ENCODE data around the gene POU2AF2. TPM values are rescaled to one million over a fixed set of nuclear protein-coding genes. Genes with fewer than 3 reads are reported as not detected.

POU2AF2 gene
- total RNA-seq, 1 experiment from 2014 or later, result 0.35 TPM

- no TSS peak for BruUV-seq (replicated peaks)
- no peak overlapping the region for H3K4me3 Mint-ChIP-seq (ENCODE audit: low read depth, unreplicated experiment)
- no peaks in the 10 kb centered on the region for H3K27me3 Mint-ChIP-seq (ENCODE audit: unreplicated experiment)
- CTCF ChIA-PET, result no interaction called here
- no peaks in the 10 kb centered on the region for H3K4me1 Mint-ChIP-seq (ENCODE audit: low read depth, unreplicated experiment)
- H3K27ac Mint-ChIP-seq (ENCODE audit: unreplicated experiment), result no peak overlapping the region
- TF ChIP-seq CTCF (IDR thresholded peaks at IDR 0.05; ENCODE audit: unreplicated experiment), result no peak
- H3K36me3 Mint-ChIP-seq (ENCODE audit: insufficient read depth, unreplicated experiment), result no peaks in the 10 kb centered on the region
- DNase-seq, result no peak
- peaks cover 2% of the 10 kb centered on the region for H3K9me3 Mint-ChIP-seq (ENCODE audit: low read depth, unreplicated experiment)
- intact Hi-C loops (cut with micrococcal nuclease; ENCODE audit: unreplicated experiment), result no loop called here
These were observed 8.1 kb downstream of the POU2AF2 start for GRCh38 chr11:111253630-111254029.

GRCh38 chr11:111258046-111258445 is 12.5 kb downstream of the POU2AF2 start:
- Mint-ChIP-seq H3K4me3 (ENCODE audit: low read depth, unreplicated experiment) (no peak overlapping the region), H3K27ac (ENCODE audit: unreplicated experiment) (no peak overlapping the region), H3K9me3 (ENCODE audit: low read depth, unreplicated experiment) (peaks cover 2% of the 10 kb centered on the region), H3K27me3 (ENCODE audit: unreplicated experiment) (peaks cover 20% of the 10 kb centered on the region), H3K4me1 (ENCODE audit: low read depth, unreplicated experiment) (no peaks in the 10 kb centered on the region), H3K36me3 (ENCODE audit: insufficient read depth, unreplicated experiment) (no peaks in the 10 kb centered on the region)
- CTCF ChIA-PET, result no interaction called here
- BruUV-seq (replicated peaks), result no TSS peak
- no peak for DNase-seq
- intact Hi-C loops (cut with micrococcal nuclease; ENCODE audit: unreplicated experiment), result no loop called here
- no peak for TF ChIP-seq CTCF (IDR thresholded peaks at IDR 0.05; ENCODE audit: unreplicated experiment)

GRCh38 chr11:111259896-111260295 is 14.4 kb downstream of the POU2AF2 start:
- Mint-ChIP-seq H3K4me3 (ENCODE audit: low read depth, unreplicated experiment) (no peak overlapping the region), H3K9me3 (ENCODE audit: low read depth, unreplicated experiment) (peaks cover 2% of the 10 kb centered on the region), H3K4me1 (ENCODE audit: low read depth, unreplicated experiment) (no peaks in the 10 kb centered on the region), H3K36me3 (ENCODE audit: insufficient read depth, unreplicated experiment) (no peaks in the 10 kb centered on the region), H3K27ac (ENCODE audit: unreplicated experiment) (no peak overlapping the region), H3K27me3 (ENCODE audit: unreplicated experiment) (peaks cover 36% of the 10 kb centered on the region)
- no peak for TF ChIP-seq CTCF (IDR thresholded peaks at IDR 0.05; ENCODE audit: unreplicated experiment)
- BruUV-seq (replicated peaks), result no TSS peak
- DNase-seq, result no peak
- intact Hi-C loops (cut with micrococcal nuclease; ENCODE audit: unreplicated experiment), result no loop called here
- CTCF ChIA-PET, result interaction anchor here (0.7 kb wide), 1 partner anchor 161 kb away, joined by 4 read pairs; no protein-coding TSS in a partner anchor

GRCh38 chr11:111260811-111261210 is 15.3 kb downstream of the POU2AF2 start:
- DNase-seq, result no peak
- Mint-ChIP-seq H3K36me3 (ENCODE audit: insufficient read depth, unreplicated experiment) (no peaks in the 10 kb centered on the region), H3K27me3 (ENCODE audit: unreplicated experiment) (peaks cover 40% of the 10 kb centered on the region), H3K27ac (ENCODE audit: unreplicated experiment) (no peak overlapping the region), H3K4me1 (ENCODE audit: low read depth, unreplicated experiment) (no peaks in the 10 kb centered on the region), H3K4me3 (ENCODE audit: low read depth, unreplicated experiment) (no peak overlapping the region), H3K9me3 (ENCODE audit: low read depth, unreplicated experiment) (peaks cover 2% of the 10 kb centered on the region)
- TF ChIP-seq CTCF (IDR thresholded peaks at IDR 0.05; ENCODE audit: unreplicated experiment), result no peak
- no TSS peak for BruUV-seq (replicated peaks)
- intact Hi-C loops (cut with micrococcal nuclease; ENCODE audit: unreplicated experiment), result no loop called here
- CTCF ChIA-PET, result no interaction called here

Measured in Calu3 (cell line).